Fibroblast of skin of abdomen (primary cell): ENCODE measurements around the gene NEDD4L.
"Not testable (repeated sequence)": the region's sequence is repeated elsewhere in the genome, so short reads cannot be mapped to it uniquely, and the experiment has no call there.

Source experiments
- DNase-seq: peaks from one replicate; pipeline ENCODE4 v3.0.0-alpha.2; 2013

NEDD4L gene

GRCh38 chr18:58158008-58158407, 114.0 kb downstream of the NEDD4L start:
- no peak for DNase-seq

GRCh38 chr18:58158459-58158858, 114.4 kb downstream of the NEDD4L start:
- DNase-seq: no peak

- peak; percentile 11 for DNase-seq
Measured at GRCh38 chr18:58161659-58162058, 117.6 kb downstream of the NEDD4L start.

DNA sequence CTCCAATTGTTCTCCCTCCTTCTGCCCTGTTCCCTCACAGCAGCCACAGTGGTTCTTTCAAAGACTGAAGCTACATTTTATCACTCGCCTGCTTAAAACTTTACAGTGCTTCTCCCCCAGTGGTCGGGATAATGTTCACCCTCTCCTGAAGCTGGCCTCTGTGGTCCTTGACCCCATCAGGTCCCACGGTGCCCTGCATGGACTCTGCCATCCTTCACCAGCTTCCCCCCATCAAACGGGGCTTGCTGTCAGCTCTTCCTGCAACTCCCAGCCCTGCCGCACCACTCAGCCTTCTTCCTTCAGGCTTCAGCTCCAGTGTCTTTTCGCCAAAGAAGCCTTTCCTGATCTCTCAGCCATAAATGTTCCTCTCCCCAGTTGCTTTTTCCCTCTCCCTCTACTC, 118.1 kb downstream of the NEDD4L start:
- no peak for DNase-seq

GRCh38 chr18:58163004-58163590, 119.1 kb downstream of the NEDD4L start:
- DNase-seq: no peak

DNA sequence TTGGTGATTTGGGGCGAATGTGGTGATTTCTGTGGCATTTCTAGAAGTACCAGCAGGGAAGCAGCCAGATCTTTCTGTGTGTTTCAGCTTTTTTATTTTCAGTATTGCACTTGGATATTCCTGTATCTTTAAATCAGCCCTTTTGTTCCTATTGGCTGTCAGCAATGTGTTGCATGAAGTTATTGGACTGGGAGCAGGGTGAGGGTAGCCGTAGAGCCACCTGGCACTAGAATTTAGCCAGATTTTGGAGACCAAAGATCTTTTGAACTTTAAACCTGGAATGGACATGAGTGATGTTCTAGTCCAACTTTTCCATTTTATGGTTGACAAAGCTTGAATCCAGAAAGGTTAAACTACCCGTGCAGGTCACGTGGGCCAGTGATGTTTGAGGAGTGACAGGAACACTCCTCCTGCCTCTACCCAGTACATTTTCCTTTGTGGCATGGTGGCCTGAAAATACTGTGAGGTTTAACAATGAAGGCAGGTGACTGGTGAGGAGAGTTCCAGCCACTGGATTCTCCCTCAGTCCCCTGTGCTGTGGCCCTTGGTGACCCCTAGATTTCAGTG, 122.3 kb downstream of the NEDD4L start:
- no peak for DNase-seq

- no peak for DNase-seq
Measured at GRCh38 chr18:58167073-58167472, 123.0 kb downstream of the NEDD4L start.

GRCh38 chr18:58168221-58168620, 124.2 kb downstream of the NEDD4L start:
- no peak for DNase-seq

GRCh38 chr18:58168993-58169392, 125.0 kb downstream of the NEDD4L start:
- no peak for DNase-seq

GRCh38 chr18:58169472-58169871, 125.4 kb downstream of the NEDD4L start:
- DNase-seq: no peak

- not testable (repeated sequence) for DNase-seq
Measured at GRCh38 chr18:58170036-58170435, 126.0 kb downstream of the NEDD4L start.

DNA sequence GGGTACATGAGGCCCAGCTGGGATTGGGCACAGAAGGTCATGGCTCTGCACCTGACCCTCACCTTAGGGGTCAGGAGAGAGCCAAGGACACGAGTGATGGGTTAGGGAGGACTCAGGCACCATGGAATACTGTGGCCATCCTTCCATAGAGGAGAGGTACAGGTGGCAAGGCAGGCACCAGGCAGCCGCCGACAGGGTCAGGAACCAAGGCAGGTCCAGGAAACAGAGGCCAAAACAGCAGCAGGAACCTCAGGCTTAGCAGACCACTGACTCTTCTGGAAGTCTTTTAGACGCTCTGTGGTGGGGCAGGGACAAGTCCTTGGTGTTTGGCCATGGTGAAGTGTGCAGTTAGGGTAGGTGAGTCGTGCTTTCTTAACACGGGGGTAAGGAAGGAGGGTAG, 128.0 kb downstream of the NEDD4L start:
- DNase-seq: no peak

DNA sequence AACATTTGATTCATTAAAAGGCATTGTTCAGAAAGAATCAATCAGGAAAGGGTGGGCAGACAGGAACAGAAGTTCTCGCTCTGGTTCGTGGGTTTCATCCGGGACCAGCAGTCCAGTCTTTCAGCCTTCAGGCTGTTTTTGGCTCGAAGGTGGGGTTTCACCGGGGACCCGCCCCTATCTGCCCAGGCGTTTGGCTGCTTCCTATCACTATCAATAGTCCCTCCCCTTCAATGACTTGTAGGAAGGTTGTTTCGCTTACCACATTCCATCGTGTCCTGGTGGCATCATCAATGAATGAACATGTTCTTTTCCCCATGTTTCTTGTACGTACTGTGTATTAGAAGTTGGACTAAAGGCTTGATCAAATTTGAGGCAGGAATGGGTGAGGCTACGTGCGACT, 130.3 kb downstream of the NEDD4L start:
- DNase-seq: no peak

DNA sequence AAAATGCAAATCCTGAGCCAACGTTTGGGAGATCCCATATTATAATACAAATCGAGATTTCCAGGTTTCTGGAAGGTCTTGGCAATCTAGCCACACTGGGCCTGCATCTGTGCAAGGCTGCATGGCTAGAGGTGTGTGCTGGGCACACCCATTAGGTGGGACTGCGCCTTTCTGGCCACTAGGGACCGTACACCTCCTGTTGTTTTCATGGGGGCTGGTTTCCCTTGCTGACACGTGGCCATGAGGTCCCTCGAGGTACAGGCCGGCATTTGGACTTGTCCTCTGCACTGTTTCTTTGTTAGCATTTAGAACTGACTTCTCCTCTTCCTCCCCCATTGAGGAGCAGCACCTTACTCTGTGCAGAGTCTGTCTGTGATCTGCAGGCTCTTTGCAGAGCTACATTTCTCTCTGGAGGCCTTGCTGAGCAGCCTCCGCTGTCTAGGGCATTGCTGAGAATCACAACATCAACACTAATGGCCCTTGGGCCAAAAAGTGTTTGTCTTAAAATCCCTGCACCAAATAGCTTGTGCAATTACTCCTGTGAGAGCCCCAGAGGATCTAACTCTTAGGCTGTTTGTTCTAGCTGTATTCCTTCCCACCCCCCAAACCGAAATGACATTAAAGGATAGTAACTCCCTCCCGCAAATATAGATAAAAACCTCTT, 131.2 kb downstream of the NEDD4L start:
- DNase-seq: no peak

- DNase-seq: no peak
Measured at GRCh38 chr18:58175786-58176176, 131.8 kb downstream of the NEDD4L start.

DNA sequence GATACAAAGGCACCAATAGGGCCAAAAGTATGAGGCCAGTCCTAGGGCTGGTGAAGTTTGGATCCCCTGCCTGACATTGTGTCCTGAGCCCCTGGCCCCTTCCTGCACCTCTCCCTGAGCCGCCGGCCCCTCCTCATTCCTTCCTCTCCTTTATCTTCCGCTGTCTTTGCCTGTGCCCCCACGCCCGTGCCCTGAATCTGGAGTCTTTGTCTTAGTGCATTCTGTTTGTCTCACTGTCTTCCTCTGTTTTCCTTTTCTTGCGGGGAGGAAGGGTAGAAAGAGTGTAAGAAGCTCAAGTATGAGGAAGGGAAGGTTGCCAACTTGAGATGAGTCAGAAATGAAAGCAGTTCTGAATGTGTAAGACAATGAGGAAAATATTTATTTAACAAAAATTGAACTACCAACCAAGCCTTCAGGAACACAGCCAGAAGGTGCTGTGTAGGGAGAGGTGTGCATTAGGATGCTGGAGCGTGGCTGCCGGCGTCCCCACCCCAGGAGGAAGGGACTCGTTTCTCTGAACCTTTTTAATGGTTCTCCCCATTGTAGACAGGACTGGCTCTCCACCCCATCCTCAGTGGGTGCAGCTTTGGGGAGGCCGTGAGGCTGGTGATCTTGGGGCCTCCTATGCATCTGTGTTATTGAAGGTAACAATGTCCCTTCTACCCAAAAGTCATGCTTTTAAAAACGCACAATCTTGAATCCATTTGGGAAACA, 133.1 kb downstream of the NEDD4L start:
- peak; percentile 95 for DNase-seq

GRCh38 chr18:58177896-58178470, 134.0 kb downstream of the NEDD4L start:
- DNase-seq: no peak

- peak; percentile 79 for DNase-seq
Measured at GRCh38 chr18:58178511-58178910, 134.5 kb downstream of the NEDD4L start.

DNA sequence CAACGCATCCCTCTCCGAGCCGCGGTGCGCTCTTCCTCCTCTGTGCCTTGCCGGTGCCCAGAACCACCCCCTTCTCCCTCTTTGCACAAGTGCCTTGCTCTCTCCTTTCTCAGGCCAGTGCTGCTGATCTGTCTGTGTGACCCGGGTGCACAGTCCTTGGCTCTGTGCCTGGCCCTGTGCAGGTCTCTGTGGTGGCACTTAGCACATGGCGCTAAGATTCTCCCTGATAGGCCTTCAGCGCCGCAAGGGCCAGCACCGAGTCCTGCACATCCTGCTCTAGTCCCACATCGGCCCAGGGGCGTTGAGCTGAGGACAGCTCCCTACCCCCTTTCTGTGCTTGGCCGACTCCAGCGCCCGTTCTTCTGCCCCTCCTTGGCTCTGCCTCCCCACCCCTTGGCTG, 136.1 kb downstream of the NEDD4L start:
- DNase-seq: no peak

- peak; percentile 33 for DNase-seq
Measured at GRCh38 chr18:58180738-58181353, 136.8 kb downstream of the NEDD4L start.

- no peak for DNase-seq
Measured at GRCh38 chr18:58181988-58182387, 138.0 kb downstream of the NEDD4L start.

- DNase-seq: no peak
Measured at GRCh38 chr18:58183226-58183625, 139.2 kb downstream of the NEDD4L start.
